Activated CD4-positive, alpha-beta T cell treated with anti-CD3 and anti-CD28 coated beads, Interleukin-2, amount 10 ng/mL, durations not matched to agents 7 days and 5 days (primary cell): Measurements from ENCODE around the gene CLDN20. TPM values are rescaled to one million over a fixed set of nuclear protein-coding genes. Genes with fewer than 3 reads are reported as not detected.
"Not testable (repeated sequence)": the region's sequence is repeated elsewhere in the genome, so short reads cannot be mapped to it uniquely, and the experiment has no call there.

Experiments used
- CTCF ChIA-PET: fragments of 350-600 bp; sonication (Branson Sonifier 250); formaldehyde crosslinking; loops from one replicate; lab custom pipeline; 2021; ENCODE audit warnings: antibody characterized with exemption; lab: Charles Lee
- POLR2A ChIA-PET: fragments of 350-600 bp; sonication (Branson Sonifier 250); formaldehyde crosslinking; loops from one replicate; lab custom pipeline; 2021; ENCODE audit warnings: antibody characterized with exemption; lab: Charles Lee
- DNase-seq: peaks from one replicate; pipeline ENCODE4 v3.0.0-alpha.2; 2020
- H3K27ac Mint-ChIP-seq: one replicate; pipeline ENCODE4 v1.8.0; 2021; ENCODE audit warnings: mild to moderate bottlenecking, moderate library complexity, mixed read lengths
- H3K27me3 Mint-ChIP-seq: one replicate; pipeline ENCODE4 v1.8.0; 2021; ENCODE audit warnings: mixed read lengths
- H3K36me3 Mint-ChIP-seq: one replicate; pipeline ENCODE4 v1.8.0; 2021; ENCODE audit warnings: low read depth, mixed read lengths
- H3K4me1 Mint-ChIP-seq: one replicate; pipeline ENCODE4 v1.8.0; 2021; ENCODE audit warnings: mixed read lengths
- H3K4me3 Mint-ChIP-seq: one replicate; pipeline ENCODE4 v1.8.0; 2021; ENCODE audit warnings: mild to moderate bottlenecking, moderate library complexity, mixed read lengths
- H3K9me3 Mint-ChIP-seq: one replicate; pipeline ENCODE4 v1.8.0; 2021; ENCODE audit warnings: mixed read lengths
- total RNA-seq, 2 experiments: library from RNA; stranded (reverse); gene quantifications; one replicate each; pipeline ENCODE4 v1.2.3, GENCODE V29; 2021

Gene CLDN20
- total RNA-seq, 2 experiments from 2014 or later: not detected

DNA sequence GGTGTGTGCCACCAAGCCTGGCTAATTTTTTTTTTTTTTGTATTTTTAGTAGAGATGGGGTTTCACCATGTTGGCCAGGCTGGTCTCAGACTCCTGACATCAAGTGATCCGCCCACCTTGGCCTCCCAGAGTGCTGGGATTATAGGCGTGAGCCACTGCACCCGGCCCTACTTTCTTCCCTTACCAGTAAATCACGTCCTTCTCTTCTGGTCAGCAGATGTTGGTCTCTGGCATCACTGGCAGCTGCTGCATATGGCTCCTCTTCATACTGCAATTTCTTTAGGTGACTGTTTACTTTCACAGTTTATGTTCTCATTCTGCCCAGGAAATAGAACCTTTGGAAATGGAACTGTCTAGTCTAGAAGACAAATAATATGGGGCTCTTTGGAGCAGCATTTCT is 32.8 kb upstream of the CLDN20 start:
- H3K9me3 Mint-ChIP-seq, DNase-seq, H3K4me1 Mint-ChIP-seq, H3K27ac Mint-ChIP-seq, H3K4me3 Mint-ChIP-seq, POLR2A ChIA-PET, H3K36me3 Mint-ChIP-seq, H3K27me3 Mint-ChIP-seq: not testable (repeated sequence)
- CTCF ChIA-PET: interaction anchor here (1.2 kb wide), 1 partner anchor 13 kb away, joined by 3 read pairs; no protein-coding TSS in a partner anchor

DNA sequence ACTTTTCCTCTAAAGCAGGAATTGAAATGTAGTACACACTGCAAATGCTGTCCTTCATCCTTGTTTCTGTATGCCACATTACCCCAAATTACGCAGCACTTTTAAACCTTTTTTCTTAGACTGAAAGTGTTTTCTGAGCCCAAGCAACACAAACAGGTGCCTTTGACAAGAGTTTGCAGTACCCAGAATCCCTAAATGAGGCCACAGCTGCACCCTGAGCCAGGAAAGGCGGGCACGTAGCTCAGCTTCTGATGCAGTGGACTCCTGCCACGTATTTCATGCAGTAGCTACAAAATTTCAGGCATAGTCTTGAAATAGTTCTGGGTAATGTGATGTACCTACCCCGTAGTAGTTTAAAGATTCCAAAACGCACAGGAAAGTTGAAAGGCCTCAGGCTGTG is 31.0 kb upstream of the CLDN20 start:
- Mint-ChIP-seq H3K4me1 (no peaks in the 10 kb centered on the region), H3K27me3 (no peaks in the 10 kb centered on the region), H3K36me3 (peaks cover 2% of the 10 kb centered on the region)

GRCh38 chr6:155234167-155234566 is 29.6 kb upstream of the CLDN20 start:
- no peaks in the 10 kb centered on the region for H3K4me1 Mint-ChIP-seq
- no peaks in the 10 kb centered on the region for H3K27me3 Mint-ChIP-seq
- H3K9me3 Mint-ChIP-seq: peaks cover 11% of the 10 kb centered on the region
- no peak for DNase-seq
- POLR2A ChIA-PET: no interaction called here
- CTCF ChIA-PET: interaction anchor here (0.6 to 0.9 kb wide), 2 partner anchors 10 to 1038 kb away, joined by 3 read pairs; no protein-coding TSS in a partner anchor
- no peak overlapping the region for H3K4me3 Mint-ChIP-seq
- H3K27ac Mint-ChIP-seq: no peak overlapping the region
- H3K36me3 Mint-ChIP-seq: peaks cover 2% of the 10 kb centered on the region

More for the DNA sequence above, 31.0 kb upstream of the CLDN20 start:
- Mint-ChIP-seq H3K4me3 (no peak overlapping the region), H3K9me3 (peaks cover under 1% of the 10 kb centered on the region), H3K27ac (no peak overlapping the region)
- CTCF ChIA-PET: interaction anchor here (1.0 to 1.4 kb wide), 3 partner anchors 13 to 25 kb away, joined by 3 read pairs; no protein-coding TSS in a partner anchor
- no peak for DNase-seq
- POLR2A ChIA-PET: no interaction called here

DNA sequence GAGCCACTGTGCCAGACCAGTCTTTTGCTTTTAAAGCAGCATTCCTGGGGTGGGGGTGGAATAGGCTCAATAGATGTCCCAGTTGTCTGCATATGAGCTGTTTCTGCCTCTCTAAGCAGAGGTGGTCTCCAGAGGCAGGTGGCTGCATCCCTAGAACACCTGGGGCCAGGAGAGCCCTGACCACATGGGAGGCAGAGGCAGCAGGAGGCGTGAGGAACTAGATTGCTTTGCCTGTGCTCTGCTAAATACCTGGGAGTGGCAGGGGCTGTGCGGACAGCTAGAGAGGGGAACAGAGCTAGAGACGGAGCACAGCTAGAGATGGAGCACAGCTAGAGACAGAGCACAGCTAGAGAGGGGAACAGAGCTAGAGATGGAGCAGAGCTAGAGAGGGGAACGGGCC is 29.1 kb upstream of the CLDN20 start:
- ChIA-PET POLR2A (no interaction called here), CTCF (interaction anchor here (0.6 to 1.7 kb wide), 2 partner anchors 9 to 1039 kb away, joined by 3 to 5 read pairs; no protein-coding TSS in a partner anchor)
- peaks cover 11% of the 10 kb centered on the region for H3K9me3 Mint-ChIP-seq
- no peaks in the 10 kb centered on the region for H3K27me3 Mint-ChIP-seq
- H3K4me1 Mint-ChIP-seq: no peaks in the 10 kb centered on the region
- no peak for DNase-seq
- no peak overlapping the region for H3K4me3 Mint-ChIP-seq
- H3K27ac Mint-ChIP-seq: no peak overlapping the region
- peaks cover 2% of the 10 kb centered on the region for H3K36me3 Mint-ChIP-seq

- H3K9me3 Mint-ChIP-seq: peaks cover 11% of the 10 kb centered on the region
- no peak overlapping the region for H3K4me3 Mint-ChIP-seq
- ChIA-PET POLR2A (no interaction called here), CTCF (interaction anchor here (0.8 to 1.7 kb wide), 2 partner anchors 9 to 56 kb away, joined by 3 to 5 read pairs; no protein-coding TSS in a partner anchor)
- H3K36me3 Mint-ChIP-seq: peaks cover 2% of the 10 kb centered on the region
- no peak overlapping the region for H3K27ac Mint-ChIP-seq
- H3K4me1 Mint-ChIP-seq: no peaks in the 10 kb centered on the region
- no peak for DNase-seq
- H3K27me3 Mint-ChIP-seq: no peaks in the 10 kb centered on the region
These were observed 28.7 kb upstream of the CLDN20 start for GRCh38 chr6:155235087-155235486.

DNA sequence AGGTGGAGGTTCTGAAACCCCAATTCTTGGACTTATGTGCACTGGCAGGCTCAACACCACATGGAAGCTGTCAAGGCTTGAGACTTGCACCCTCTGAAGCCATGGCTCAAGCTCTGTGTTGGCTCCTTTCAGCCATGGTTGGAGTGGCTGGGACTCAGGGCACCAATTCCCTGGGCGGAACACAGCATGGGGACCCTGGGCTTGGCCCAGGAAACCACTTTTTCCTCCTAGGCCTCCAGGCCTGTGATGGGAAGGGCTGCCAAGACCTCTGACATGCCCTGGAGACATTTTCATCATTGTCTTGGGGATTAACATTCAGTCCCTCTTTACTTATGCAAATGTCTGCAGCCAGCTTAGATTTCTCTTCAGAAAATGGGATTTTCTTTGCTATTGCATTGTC is 26.2 kb upstream of the CLDN20 start:
- no peak for DNase-seq
- CTCF ChIA-PET: no interaction called here
- H3K27me3 Mint-ChIP-seq: no peaks in the 10 kb centered on the region

GRCh38 chr6:155240905-155241600 is 22.8 kb upstream of the CLDN20 start:
- CTCF ChIA-PET: no interaction called here
- DNase-seq: no peak
- Mint-ChIP-seq H3K27me3 (no peaks in the 10 kb centered on the region), H3K4me3 (no peak overlapping the region), H3K27ac (no peak overlapping the region), H3K36me3 (no peaks in the 10 kb centered on the region), H3K9me3 (peaks cover 11% of the 10 kb centered on the region), H3K4me1 (peaks cover 3% of the 10 kb centered on the region)
- POLR2A ChIA-PET: no interaction called here

More for the DNA sequence above, 26.2 kb upstream of the CLDN20 start:
- H3K9me3 Mint-ChIP-seq: peaks cover 11% of the 10 kb centered on the region
- no peak overlapping the region for H3K27ac Mint-ChIP-seq
- POLR2A ChIA-PET: no interaction called here
- H3K36me3 Mint-ChIP-seq: no peaks in the 10 kb centered on the region
- no peak overlapping the region for H3K4me3 Mint-ChIP-seq
- peaks cover 3% of the 10 kb centered on the region for H3K4me1 Mint-ChIP-seq

DNA sequence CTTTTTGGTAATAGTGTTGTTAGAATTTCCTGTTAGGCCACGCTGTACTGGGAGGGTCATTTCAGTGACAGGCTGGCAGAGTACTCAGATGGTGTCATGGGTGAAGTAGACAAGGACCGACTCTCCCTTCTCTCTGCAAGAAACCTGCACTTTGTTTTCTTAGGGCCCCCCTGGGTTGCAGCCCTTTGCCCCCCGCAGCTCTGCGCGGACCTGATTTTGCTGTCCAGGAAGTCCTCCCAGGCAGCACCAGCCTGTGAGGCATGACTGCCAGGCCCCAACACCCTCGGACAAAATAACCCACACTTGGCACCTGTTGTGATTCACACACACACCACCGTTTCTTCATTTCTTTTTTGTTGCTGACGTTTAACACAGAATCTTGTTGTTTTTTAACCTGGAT is 21.8 kb upstream of the CLDN20 start:
- ChIA-PET POLR2A (no interaction called here), CTCF (no interaction called here)
- Mint-ChIP-seq H3K4me3 (no peak overlapping the region), H3K27me3 (no peaks in the 10 kb centered on the region), H3K9me3 (peaks cover 11% of the 10 kb centered on the region), H3K36me3 (no peaks in the 10 kb centered on the region), H3K27ac (no peak overlapping the region), H3K4me1 (peaks cover 3% of the 10 kb centered on the region)
- DNase-seq: no peak

GRCh38 chr6:155244434-155244833 is 19.4 kb upstream of the CLDN20 start:
- no peak overlapping the region for H3K4me3 Mint-ChIP-seq
- peaks cover 3% of the 10 kb centered on the region for H3K4me1 Mint-ChIP-seq
- POLR2A ChIA-PET: no interaction called here
- DNase-seq: no peak
- H3K36me3 Mint-ChIP-seq: no peaks in the 10 kb centered on the region
- no peaks in the 10 kb centered on the region for H3K9me3 Mint-ChIP-seq
- no peaks in the 10 kb centered on the region for H3K27me3 Mint-ChIP-seq
- H3K27ac Mint-ChIP-seq: no peak overlapping the region
- CTCF ChIA-PET: interaction anchor here (1.0 to 1.1 kb wide), 2 partner anchors 10 to 13 kb away, joined by 3 read pairs; no protein-coding TSS in a partner anchor

GRCh38 chr6:155245193-155245592 is 18.6 kb upstream of the CLDN20 start:
- POLR2A ChIA-PET: no interaction called here
- Mint-ChIP-seq H3K27me3 (no peaks in the 10 kb centered on the region), H3K27ac (no peak overlapping the region), H3K4me3 (no peak overlapping the region), H3K36me3 (no peaks in the 10 kb centered on the region), H3K9me3 (no peaks in the 10 kb centered on the region), H3K4me1 (peaks cover 3% of the 10 kb centered on the region)
- CTCF ChIA-PET: interaction anchor here (1.0 kb wide), 1 partner anchor 15 kb away, joined by 3 read pairs; no protein-coding TSS in a partner anchor
- DNase-seq: no peak

DNA sequence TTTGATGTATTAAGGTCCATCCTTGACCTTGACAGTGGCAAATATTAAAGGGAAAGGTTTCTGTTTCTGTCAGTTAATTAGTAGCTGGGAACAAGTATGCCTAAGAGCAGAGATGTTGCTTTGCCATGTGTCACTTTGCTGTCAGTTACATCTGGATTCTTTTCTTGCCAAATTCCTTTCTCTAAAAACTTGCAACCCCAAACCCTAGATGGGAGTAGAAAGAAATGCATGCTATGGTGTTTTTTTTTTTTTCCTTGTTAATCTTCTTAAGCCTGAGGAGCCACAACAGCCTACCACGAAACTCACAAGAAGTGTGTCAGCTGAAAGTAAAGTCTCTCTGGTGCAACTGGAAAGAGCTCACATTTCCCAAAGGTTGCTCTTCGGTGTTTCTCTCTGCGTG is 18.0 kb upstream of the CLDN20 start:
- DNase-seq: no peak
- Mint-ChIP-seq H3K9me3 (no peaks in the 10 kb centered on the region), H3K4me1 (peaks cover 3% of the 10 kb centered on the region), H3K27me3 (no peaks in the 10 kb centered on the region), H3K36me3 (peaks cover 3% of the 10 kb centered on the region), H3K4me3 (no peak overlapping the region), H3K27ac (peak overlapping the region; percentile 9)
- ChIA-PET POLR2A (no interaction called here), CTCF (interaction anchor here (0.7 to 1.0 kb wide), 3 partner anchors 16 to 1869 kb away, joined by 3 to 4 read pairs (median 3); no protein-coding TSS in a partner anchor)

- no peaks in the 10 kb centered on the region for H3K27me3 Mint-ChIP-seq
- H3K9me3 Mint-ChIP-seq: no peaks in the 10 kb centered on the region
- no peak overlapping the region for H3K4me3 Mint-ChIP-seq
- H3K36me3 Mint-ChIP-seq: peaks cover 3% of the 10 kb centered on the region
- ChIA-PET CTCF (interaction anchor here (1.0 to 1.9 kb wide), 2 partner anchors 11 to 57 kb away, joined by 3 to 4 read pairs; no protein-coding TSS in a partner anchor), POLR2A (no interaction called here)
- DNase-seq: no peak
- peaks cover 3% of the 10 kb centered on the region for H3K4me1 Mint-ChIP-seq
- no peak overlapping the region for H3K27ac Mint-ChIP-seq
These were observed 17.0 kb upstream of the CLDN20 start for GRCh38 chr6:155246825-155247224.

- Mint-ChIP-seq H3K4me1 (no peaks in the 10 kb centered on the region), H3K4me3 (no peak overlapping the region), H3K27ac (no peak overlapping the region), H3K27me3 (no peaks in the 10 kb centered on the region), H3K9me3 (no peaks in the 10 kb centered on the region), H3K36me3 (peaks cover 3% of the 10 kb centered on the region)
- POLR2A ChIA-PET: no interaction called here
- CTCF ChIA-PET: interaction anchor here (0.7 to 1.9 kb wide), 10 partner anchors 11 to 324 kb away, joined by 3 to 9 read pairs (median 3); no protein-coding TSS in a partner anchor
- no peak for DNase-seq
These were observed 16.2 kb upstream of the CLDN20 start for GRCh38 chr6:155247618-155248007.
